ENCODE results near the gene DPP4.

DPP4 gene

DNA sequence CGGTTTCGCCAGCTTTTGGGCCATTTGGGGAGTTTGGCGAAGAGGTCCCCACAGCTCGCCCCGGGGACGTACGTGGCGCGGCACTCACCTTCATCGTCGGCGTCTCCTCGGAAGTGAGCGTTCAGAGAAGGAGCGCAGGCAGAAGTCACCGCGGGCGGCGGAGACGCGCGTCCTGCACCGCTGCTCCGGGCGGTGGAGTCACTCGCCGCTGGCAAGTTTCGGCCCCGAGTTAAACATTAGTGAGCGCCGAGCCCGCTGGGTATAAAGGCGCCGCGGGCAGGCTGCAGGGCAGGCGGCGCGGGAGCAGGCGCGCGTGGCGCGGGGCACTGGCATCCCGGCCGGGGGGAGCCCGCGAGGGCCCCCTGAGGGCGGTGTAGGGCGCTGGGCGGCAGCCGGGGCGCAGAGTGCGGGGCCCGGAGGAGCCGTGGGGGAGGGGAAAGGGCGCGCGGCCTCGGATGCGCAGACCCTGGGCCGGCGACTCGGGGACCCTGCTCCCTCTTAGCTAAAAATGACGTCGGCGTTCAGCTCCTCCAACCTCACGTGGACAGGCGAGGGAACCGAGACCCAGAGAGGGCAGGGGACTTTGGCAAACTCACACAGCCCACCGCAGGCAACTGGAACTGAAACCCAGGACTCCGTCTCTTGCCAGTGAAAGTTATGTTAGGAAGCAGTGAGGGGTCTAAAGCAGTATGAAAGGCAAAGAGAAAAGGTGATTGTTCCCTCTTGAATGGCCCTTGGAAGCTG is at the start of gene DPP4:
DPP4 (minus strand) TSS at position 328 of the 744 bp plus-strand sequence; CDS start at position 94, 234 bp downstream.
- no peak for DNase-seq

DNA sequence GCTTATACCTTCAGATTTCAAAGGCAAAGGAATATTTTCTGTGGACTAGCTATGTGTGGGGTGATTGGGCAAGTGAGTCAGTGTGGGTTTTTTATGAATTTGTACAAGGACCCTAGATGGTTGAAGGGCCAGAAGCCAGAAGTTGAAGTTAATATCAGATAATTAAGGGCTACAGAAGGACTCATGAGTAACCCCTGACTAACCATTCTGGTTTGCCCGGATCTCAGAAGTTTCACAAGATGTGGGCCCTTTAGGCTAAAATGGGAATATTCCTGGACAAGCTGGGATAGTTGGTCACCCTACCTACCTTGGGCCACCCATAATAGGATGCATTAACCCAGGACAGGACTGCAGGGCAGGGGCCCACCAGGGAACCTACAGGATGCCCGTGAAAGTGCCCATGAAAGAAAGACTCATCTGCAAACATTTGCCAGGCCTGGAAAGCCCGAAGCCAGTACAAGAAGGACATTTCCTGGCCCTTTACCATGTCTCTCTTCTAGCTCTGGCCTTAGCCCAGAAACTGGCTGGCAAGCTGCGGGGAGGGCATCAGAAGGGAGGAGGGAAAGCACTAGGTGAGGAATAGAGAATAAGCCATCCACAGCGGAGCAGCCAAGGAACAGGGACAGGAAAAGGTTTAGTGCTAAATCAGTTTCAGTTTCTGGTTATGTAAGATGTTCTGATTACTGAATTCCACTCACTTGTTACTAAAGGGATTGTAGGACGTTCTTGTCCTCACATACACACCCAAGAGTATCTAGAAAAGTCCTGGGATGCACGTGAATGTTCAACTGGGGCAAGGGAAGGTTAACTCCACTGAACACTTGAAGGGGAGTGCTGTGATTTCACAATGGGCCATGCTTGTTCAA is 44.4 kb upstream of the DPP4 start:
- no peak for DNase-seq

DNA sequence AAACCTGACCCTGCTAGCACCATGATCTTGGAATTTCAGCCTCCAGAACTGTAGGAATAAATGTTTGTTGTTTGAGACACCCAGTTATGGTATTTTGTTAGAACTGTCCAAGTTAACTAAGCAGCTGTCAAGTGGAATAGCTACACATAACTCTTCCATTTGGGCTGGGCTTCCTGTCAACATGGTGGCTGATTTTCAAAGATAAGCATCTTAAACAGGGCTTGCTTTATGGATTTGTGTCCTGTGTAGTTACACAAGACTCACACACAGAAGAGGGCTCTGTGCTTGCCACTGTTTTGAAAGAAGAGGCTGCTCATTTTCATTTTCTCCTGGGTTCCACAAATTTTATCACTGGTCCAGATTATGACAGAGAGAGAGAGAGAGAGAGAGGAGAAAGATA is 42.3 kb upstream of the DPP4 start:
- no peak for DNase-seq

DNA sequence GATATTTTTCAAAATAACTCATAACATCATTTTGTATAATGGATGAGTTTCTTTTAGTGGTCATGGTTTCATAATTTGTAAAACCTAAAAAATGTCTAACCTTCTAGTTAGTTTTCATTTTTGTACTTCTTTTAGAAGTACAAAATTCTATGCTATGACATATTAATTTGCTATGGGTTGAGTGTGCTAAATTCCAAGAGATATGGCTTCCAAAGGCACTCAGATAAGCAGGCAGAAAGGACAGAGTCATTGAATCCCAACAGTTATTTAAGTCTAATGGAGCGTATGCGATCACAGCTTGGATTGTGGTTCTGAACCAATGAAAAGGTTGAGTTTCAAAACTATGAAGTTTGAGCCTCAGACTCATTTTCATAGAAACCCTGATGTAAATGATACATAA is 41.1 kb upstream of the DPP4 start:
- no peak for DNase-seq

DNA sequence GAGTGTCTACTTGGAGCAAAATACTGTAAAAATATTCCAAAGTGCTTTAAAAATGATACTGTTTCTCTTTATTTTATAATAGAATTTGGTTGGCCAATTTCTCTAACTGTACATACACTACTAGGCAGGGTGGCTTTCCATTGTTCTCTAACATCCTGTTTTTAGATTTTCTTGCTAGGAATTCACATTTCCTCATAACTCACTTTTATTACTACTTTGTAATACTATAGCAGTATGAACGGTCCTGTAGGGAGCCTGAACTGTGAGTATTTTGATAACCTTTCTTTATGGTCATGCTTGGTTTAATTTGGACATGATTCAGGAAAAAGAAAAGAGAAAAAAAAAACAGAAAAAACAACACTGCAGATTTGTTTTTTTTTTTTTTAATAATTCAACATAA is 40.3 kb upstream of the DPP4 start:
- DNase-seq, result no peak

DNA sequence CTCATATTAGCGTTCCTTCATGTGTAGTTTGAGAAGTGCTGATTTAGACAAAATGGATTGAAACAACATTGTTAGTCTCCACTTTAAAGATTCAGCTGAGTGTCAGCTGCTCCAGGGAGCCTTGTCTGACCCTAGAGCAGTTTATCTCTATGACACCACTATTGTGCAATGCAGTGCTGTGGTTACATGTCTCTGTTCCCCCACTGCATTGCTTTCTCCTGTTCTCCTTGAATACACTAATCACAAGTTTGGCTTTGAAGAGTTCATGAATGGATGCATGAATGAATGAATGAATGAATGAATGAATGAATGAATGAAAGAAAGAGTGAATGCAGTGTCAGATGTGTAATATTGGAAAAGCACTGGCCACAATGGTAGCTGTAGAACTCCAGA is 39.8 kb upstream of the DPP4 start:
- no peak for DNase-seq

DNA sequence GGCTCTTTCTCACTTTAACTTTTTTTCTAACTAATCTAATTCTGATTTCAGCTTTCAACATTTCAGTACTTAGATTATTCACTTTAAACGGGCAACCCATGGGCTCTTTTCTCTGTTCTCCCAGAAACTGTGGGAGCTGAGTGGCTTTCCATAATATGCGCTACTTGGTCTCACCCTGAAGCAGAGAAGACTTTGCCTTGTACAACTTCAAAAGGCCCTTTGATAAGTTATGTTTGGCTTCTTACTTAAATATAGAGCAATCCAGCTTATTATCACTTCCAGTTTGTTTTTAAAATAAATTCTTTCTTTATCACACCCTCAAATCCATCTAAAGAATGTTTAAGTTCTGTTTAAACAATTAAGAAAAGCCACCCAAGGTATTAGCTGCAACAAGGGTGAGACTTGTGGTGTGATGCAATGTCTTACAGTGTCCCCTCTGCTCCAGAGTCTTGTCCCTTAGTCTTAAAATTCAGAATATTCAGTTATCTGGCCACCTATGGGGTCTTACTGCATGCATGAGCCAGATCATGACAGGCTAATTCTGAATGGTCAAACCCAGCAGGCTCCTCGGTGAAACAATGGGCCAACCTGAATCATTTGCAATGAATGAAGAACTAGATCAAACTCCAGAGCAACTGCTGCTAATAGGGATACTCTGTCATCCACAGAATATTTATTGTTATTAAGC is 39.2 kb upstream of the DPP4 start:
- no peak for DNase-seq

DNA sequence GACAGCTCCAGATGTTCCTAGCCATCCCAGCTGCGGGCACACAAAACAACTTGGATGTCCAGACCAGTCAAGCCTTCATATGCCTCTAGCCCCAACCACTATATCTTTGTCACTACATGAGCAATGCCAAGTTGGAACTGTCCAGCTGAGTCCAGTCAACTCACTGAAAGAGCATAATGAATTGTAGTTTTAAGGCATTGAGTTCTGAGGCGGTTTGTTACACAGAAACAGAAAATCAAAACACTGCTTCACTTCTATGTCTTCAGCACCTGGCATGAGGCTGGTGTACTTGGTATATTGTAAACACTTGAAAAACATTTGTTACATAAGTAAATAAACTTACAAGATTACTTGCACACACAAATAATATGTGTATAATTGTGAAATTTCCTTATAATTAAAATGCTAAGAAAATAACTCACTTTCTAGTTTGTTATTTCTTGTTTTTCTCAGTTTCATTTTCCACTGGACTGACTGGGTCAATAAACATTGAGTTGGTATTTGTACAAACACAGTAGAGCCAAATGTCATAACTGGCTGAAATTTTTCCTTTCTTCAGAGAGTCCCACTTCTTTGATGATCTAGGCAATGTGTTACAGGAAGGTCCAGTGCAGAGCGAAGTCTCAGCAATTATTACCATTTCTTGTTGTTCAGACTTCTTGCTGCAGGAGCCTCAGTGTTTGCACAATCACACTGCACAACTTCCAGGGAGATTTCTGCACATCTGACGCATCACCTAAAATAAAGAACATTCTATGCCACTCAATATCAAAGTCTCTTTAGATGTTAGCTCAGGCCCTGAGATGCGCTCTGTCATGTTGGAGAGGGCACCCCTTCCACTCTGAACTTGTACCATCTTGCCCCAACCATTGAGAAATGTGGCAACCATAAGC is 38.2 kb upstream of the DPP4 start:
- DNase-seq, result no peak

DNA sequence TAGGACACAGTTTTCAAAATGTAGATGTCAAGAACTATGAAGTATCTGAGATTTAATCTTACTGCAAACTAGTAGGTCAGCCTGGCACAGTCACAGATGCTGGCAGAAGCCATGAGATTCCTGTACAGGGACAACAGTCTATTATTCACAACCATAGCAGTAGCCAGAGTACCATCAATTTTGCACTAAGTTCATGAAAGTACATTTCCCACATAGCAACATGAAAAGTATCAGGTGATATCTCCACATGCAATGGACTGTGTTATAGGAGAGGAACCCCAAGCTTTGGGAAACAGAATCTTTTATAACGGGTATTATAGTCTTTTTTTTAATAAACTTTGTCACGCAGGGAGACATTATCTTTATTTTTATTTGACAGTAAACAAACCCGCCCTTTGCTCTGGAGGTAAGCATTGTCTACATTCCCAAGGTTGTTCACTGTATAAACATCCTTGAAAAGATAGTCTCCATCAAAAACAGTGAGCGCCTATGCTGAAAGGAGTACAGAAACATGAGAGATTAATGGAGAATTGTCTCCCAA is 33.4 kb upstream of the DPP4 start:
- DNase-seq, result no peak

DNA sequence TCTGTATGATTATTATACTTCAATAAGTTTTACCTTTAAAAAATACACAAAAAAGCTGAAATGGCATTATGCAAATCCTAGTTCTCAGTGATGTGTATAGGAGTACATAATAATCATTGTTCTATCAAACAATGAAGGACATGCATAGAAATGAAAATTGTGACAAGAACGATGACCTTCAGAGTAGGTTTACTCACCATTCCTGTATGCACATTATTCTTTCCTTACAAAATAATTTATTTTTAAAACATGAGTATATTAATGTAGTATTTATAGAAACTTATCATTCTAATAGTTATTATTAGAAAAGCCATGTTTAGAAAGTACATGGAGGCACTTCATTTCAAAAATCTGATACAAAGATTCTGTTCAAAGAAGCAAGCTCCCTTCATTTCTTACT is 32.7 kb upstream of the DPP4 start:
- DNase-seq, result no peak

DNA sequence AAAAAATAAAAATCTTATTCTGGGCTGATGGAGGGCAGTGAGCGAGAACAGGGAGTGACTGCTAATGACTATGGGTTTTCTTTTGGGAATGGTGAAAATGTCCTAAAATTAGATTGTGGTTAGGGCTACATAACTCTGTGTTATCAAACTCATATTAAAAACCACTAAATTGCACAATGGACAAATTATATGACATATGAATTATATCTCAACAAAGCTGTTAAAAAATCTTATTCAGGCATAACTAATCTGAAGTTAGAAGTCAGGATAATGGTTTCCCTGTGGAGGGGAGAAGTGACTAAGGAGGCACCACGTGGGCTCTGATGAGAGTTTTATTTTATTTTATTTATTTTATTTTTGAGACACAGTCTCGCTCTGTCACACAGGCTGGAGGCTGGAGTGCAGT is 32.1 kb upstream of the DPP4 start:
- DNase-seq, result no peak

DNA sequence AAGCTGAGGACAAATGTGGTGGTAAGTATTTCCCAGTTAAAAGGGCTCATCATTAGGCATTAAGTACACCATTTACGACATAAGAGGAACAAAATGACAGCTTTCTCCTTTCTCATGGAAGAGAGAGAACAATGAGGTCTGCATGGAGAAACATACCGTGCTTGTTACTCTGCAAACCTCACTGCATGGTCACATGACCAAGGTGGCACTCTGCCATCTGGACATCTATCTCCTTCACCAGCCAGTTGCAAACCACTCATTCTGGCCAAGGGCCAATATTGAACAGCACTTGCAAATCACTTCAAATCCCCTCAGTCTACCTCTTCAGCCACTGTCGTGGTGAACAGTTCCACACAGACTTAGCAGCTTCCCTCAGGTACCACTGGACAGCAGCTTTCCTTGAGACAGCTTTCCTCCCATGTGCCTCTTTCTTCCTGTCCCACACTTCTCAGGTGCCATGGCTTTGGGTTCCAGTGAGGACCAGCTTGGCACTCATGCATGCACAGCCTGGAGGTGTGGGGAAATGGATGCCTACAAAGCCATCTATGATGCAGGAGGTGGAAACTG is 29.5 kb upstream of the DPP4 start:
- peak; percentile 38 for DNase-seq

DNA sequence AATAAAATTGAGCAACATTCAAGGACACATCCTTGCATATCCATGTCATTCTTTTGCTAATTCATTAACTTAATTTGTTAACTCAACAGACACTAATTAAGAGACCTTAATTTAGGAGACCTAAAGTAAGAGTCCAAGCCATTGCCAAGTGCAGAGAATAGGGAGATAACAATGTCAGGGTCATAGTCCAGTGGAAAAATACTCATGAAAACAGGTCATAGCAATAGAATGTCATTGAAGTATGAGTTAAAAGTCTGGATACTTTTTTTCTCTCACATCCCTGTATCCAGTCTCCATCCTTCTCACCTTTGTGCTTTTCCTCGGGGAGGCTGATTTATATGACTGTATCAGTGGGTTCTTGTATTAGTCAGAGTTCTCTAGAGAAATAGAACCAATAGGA is 26.6 kb upstream of the DPP4 start:
- no peak for DNase-seq

DNA sequence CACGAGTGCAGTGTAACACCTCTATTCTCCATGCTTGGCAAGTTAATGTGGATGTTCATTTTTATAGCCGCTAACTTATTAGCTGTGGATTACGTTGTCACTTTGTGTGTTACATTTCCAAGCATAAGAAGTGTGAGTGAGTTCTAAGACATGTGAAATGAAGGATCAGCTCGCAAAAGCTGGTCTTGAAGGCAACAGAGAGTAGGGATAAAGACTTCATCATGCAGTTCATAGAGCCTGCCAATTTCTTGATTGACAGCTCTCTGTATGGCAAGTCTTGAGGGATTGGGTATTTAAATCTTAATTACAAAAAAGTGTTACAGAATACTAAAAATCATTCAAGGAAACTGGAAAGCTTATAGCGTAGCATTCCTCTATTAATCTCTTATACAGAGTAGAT is 25.8 kb upstream of the DPP4 start:
- no peak for DNase-seq

DNA sequence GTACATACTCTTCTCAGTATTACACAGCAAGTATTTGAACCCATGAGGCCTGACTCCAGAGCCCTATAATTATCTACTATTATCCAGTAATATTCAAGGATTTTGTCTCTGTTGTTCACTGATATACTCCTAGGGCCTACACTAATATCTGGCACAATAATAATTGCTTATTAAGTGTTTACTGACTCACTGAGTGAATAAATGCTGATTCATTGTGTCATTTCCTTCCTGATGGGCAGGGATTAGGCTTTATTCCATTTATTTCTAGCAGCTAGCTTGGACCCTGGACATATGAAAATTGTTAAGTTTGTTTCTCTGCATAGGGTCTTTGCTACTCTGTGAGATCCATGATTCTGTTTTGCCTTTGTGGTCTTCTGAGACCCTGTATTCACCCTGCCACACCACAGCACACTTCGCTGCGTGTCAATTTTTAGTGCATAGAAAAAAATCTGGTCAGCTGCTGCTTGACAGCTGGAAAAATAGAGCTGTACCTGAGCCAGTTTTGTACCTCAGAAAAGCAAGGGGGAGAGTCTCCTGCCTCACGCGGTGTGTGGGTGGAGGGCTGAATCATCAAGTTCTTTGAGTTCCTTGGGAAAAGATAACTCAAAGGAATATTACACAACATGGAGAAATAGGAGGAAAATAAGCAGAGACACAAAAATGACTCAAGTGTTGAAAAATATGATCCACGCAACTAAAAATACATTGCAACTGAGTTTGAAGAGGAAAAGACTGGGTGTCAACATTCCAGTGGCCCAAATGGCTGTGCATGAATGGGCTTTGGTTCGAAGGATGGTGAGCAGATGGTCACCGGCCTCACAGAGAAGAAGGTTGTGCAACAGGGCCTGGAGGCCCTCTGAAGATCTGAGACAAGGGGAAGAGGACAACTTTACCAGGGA is 18.9 kb upstream of the DPP4 start:
- DNase-seq, result no peak

DNA sequence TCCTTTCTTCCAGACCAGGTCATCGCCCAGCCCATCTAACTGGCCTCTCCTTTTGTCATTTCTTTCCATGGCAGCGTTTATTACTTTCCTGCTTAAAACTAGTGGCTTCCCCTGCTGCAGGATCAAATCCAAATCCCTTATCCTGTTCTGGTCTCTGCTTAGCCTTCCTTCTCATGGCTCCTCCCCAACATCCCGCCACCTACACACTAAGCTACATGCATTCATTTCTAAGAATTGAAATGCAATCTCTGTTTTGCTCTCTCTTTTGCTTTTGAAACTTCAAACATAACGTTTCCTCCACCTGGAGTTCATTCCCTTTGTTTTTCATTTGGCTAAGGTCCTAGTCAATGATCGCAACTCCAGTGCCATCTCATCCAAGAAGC is 18.0 kb upstream of the DPP4 start:
- no peak for DNase-seq

DNA sequence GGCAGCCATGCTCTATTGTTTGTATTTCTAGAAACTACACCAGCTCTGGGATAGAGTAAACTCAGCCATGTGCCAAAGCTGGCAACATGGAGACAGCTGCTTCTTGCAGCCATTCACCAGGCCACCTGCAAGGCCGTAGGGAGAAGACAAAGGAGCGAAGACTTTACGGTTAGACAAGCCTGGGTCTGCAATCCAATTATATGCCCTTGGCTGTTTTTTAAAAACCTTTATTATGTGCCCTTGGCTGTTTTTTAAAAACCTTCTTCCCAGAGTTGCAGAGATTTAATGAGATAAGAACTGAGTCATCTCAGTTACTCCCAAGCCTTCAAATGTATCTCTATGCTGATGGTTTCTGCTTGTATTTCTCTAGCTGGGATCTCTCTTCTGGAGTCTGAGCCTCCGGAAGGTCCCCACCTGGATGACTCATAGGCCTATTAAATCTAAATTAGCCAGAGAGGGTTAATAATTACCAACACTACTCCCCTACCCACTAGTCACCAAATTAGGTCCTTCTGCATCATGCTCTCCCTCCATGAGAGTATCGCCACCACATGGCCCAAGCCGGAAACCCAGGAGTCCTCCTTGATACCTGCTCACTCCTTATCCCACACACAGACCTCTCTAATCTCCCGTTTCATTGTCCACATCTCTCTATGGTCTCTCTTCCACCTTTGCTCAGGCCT is 17.5 kb upstream of the DPP4 start:
- peak; percentile 12 for DNase-seq

DNA sequence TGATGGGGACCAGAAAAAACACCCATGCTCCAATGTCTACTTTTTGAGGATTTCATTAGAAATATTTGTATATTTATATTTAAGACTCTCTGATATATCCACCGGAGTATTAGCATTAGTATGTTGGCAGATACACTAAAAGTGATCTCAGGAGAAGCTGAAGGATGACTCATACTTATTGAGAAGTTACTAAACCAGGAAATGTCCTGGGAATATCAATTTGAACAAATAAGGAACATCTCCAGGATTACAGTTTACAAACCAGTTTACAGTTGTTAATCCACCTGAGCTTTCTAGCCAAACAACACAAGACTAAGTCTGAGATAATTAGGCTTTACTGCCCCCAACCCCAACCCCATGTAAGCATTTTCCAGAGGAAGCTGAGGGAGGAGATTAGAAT is 16.1 kb upstream of the DPP4 start:
- no peak for DNase-seq

DNA sequence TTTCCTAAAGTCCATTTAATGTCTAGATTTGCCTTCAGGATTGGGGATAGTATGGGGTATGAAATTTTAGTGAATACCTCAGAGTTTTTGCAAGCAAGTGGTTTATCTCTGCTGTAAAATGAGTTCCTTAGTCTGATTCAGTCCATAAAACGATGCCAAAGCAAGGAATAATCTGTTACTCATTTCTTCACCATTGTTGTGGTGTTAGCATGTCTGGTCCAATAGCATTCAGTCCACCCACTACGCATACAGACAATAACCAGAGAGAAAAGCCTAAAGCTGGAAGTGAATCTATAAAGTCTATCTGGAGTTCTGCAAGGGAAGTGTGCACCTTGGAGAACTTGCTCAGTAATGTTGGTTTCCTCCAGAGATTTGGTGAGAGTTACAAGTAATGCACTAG is 12.9 kb upstream of the DPP4 start:
- no peak for DNase-seq

DNA sequence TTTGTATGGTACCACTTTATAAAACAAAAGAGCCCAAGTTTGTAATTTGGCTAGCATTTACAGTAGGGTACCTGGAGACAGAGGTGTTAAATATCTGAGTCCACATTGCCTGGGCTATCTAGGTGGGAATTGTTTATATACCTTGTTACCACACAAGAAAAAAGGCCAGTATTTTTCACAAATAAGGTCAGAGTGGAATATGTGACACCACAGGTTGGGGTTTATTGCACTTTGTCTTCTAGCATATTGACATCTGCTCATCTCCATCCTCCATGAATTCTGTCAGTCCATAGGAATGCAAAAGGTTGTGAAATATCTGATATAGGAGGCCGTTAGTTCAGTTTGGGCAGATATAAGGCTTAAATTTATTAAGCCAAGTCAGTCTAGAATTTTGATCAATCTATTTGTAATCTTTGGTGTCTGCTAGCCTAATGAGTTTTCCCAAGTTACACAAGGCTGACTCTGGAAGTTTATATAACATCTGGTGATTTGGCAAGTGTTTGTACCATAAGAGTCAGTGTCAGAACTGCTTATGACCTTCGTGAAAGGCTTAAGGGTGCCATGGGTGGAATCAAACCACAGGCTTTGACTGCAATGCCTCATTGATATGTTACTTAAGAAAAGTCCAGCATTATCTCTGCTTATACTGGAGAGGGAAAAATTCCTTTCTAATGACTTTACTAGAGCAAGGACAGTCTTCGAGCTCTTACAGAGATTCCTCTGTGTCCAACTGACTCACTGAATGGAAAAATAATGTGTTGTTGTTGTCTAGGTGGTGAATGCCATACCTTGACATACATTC is 11.3 kb upstream of the DPP4 start:
- DNase-seq, result no peak

Measured in COR-L47 (cell line).